ENCODE results near the gene TSPAN4. TPM values are rescaled to one million over a fixed set of nuclear protein-coding genes. Genes with fewer than 3 reads are reported as not detected.
A peak's percentile ranks its signal among the peaks of the same experiment; 100 is the strongest.

TSPAN4 gene
- total and polyA plus RNA-seq, 2 of the 13 experiments (the other 11 are each of a cell fraction or from before 2014, with no cell fraction given): 31.7 to 68.3 TPM

- TF ChIP-seq ZNF609 (CRISPR knock-in tag; IDR thresholded peaks at IDR 0.05; ENCODE audit: borderline replicate concordance) (peak; percentile 79; the same call in 1 of the 2 replicates), ZNF205 (CRISPR knock-in tag; IDR thresholded peaks at IDR 0.05) (no peak), ZNF652 (CRISPR knock-in tag; IDR thresholded peaks at IDR 0.05; ENCODE audit: borderline replicate concordance, low read depth) (no peak), PRDM15 (CRISPR knock-in tag; IDR thresholded peaks at IDR 0.05) (no peak), MYC (CRISPR knock-in tag; IDR thresholded peaks at IDR 0.05; ENCODE audit: borderline replicate concordance) (peak; percentile 96), ZMYM4 (CRISPR knock-in tag; IDR thresholded peaks at IDR 0.05) (0 out of 2 replicates have a peak, but pooled peaks have one; percentile 27), ZNF367 (CRISPR knock-in tag; IDR thresholded peaks at IDR 0.05; ENCODE audit: borderline replicate concordance) (no peak), RBAK (CRISPR knock-in tag; IDR thresholded peaks at IDR 0.05) (peak; percentile 35; the same call in 1 of the 2 replicates), LRRFIP1 (CRISPR knock-in tag; conservative IDR thresholded peaks at IDR 0.05) (no peak), FOSL2 (CRISPR knock-in tag; IDR thresholded peaks at IDR 0.05) (peak; percentile 75), ZNF317 (CRISPR knock-in tag; IDR thresholded peaks at IDR 0.05) (peak; percentile 33; the same call in 1 of the 2 replicates), CREBL2 (CRISPR knock-in tag; IDR thresholded peaks at IDR 0.05; ENCODE audit: borderline replicate concordance) (peak; percentile 18; the same call in 1 of the 2 replicates), SAFB2 (CRISPR knock-in tag; IDR thresholded peaks at IDR 0.05; ENCODE audit: borderline replicate concordance, low read depth) (peak; percentile 76), NR2F2 (IDR thresholded peaks at IDR 0.05; ENCODE audit: borderline replicate concordance, low read depth) (no peak), ZNF580 (CRISPR knock-in tag; IDR thresholded peaks at IDR 0.05; ENCODE audit: borderline replicate concordance, low read depth) (peak; percentile 68; the same call in 1 of the 2 replicates), NCOA1 (CRISPR knock-in tag; IDR thresholded peaks at IDR 0.05) (no peak), ZNF235 (CRISPR knock-in tag; IDR thresholded peaks at IDR 0.05; ENCODE audit: borderline replicate concordance) (0 out of 2 replicates have a peak, but pooled peaks have one; percentile 6)
Observed at GRCh38 chr11:843818-844692, 1.4 kb downstream of the TSPAN4 start (continued).
